Ectodermal cell (in vitro differentiated cells): ENCODE data around the gene RAB23.
"Not testable (repeated sequence)": the region's sequence is repeated elsewhere in the genome, so short reads cannot be mapped to it uniquely, and the experiment has no call there.

Experiments used
- H3K27ac ChIP-seq: 2 replicates; pipeline ENCODE4 v1.7.0; 2013; ENCODE audit warnings: mild to moderate bottlenecking, low read depth, low read length; ENCODE audit not compliant: insufficient read depth, poor library complexity, severe bottlenecking
- H3K27me3 ChIP-seq: 2 replicates; pipeline ENCODE4 v1.7.0; 2013; ENCODE audit warnings: mild to moderate bottlenecking, low read length; ENCODE audit not compliant: insufficient read depth, control insufficient read depth, poor library complexity, severe bottlenecking
- H3K36me3 ChIP-seq: one replicate; pipeline ENCODE4 v1.7.0; 2013; ENCODE audit warnings: low read length; ENCODE audit not compliant: control insufficient read depth, insufficient read depth
- H3K4me1 ChIP-seq: one replicate; pipeline ENCODE4 v1.7.0; 2013; ENCODE audit warnings: low read length; ENCODE audit not compliant: control insufficient read depth, insufficient read depth
- H3K4me3 ChIP-seq: 2 replicates; pipeline ENCODE4 v1.7.0; 2013; ENCODE audit warnings: low read depth, low read length, control low read depth; ENCODE audit not compliant: insufficient read depth
- H3K9me3 ChIP-seq: 2 replicates; pipeline ENCODE4 v1.7.0; 2013; ENCODE audit warnings: mild to moderate bottlenecking, low read length, moderate library complexity; ENCODE audit not compliant: control insufficient read depth
- WGBS, 2 experiments: methylation state at CpG; one replicate each; pipeline ENCODE4 v1.1.7; 2013; ENCODE audit warnings: missing lambda C conversion rate in 2 of 2; 5-methylcytosine and 5-hydroxymethylcytosine counted together

The RAB23 gene

DNA sequence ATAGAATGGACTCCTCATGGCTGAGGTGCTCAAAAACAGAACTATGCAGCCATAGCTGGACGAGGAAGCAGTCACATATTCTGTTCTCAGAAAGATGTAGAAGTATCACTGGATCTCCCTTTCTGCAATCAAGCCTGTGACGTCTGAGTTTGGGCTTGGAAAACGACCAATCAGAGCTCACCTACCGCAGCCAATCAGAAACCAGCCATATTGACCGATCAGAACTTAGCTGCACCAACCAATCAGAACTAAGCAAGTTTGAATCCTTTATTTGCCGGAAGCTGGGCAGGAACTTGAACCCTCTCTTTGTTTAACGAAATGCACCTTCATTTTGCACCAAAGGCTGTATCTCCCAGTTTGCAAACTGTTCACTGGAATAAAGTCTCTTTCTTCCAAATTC is 21.8 kb upstream of the RAB23 start:
- Histone ChIP-seq H3K9me3 (no peaks in the 10 kb centered on the region), H3K27ac (no peak overlapping the region), H3K4me3 (no peak overlapping the region), H3K36me3 (no peaks in the 10 kb centered on the region), H3K4me1 (no peaks in the 10 kb centered on the region), H3K27me3 (no peaks in the 10 kb centered on the region)
- WGBS, 2 experiments = 93 to 95% methylated on average over 7 of the region's 7 CpGs

GRCh38 chr6:57243526-57243925 is 21.4 kb upstream of the RAB23 start:
- not testable (repeated sequence) for H3K9me3 ChIP-seq, H3K36me3 ChIP-seq, H3K4me1 ChIP-seq, H3K27ac ChIP-seq, H3K27me3 ChIP-seq, H3K4me3 ChIP-seq
- 90 to 92% methylated on average over 13 of the region's 13 CpGs for WGBS, 2 experiments

DNA sequence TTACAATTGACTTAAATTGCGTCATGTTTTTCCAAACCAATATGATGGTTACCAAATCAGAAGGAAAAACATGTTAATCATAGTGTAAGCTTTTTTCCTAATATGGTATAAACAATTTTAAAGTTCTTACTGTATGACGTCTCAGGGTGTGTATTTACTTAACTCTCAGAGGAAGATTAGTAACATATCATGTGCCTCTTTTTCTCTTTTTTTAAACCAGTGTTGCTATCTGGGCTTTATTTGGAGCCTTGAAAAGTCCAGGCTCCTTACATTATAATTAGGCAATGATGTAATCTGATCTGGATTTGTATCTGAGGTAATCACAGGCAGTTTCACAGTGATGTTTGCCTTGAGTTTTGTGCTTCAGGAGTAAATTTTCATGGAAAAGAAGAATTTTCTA is 20.4 kb upstream of the RAB23 start:
- no peak overlapping the region for H3K4me3 ChIP-seq
- H3K4me1 ChIP-seq = no peaks in the 10 kb centered on the region
- no peak overlapping the region for H3K27ac ChIP-seq
- no peaks in the 10 kb centered on the region for H3K9me3 ChIP-seq
- H3K27me3 ChIP-seq = no peaks in the 10 kb centered on the region
- H3K36me3 ChIP-seq = no peaks in the 10 kb centered on the region
- 70% methylated on average over 1 of the region's 2 CpGs; no CpG with 5 or more reads in 1 of the 2 experiments for WGBS, 2 experiments

- H3K27me3 ChIP-seq = no peaks in the 10 kb centered on the region
- H3K4me1 ChIP-seq = peaks cover 16% of the 10 kb centered on the region
- no peak overlapping the region for H3K27ac ChIP-seq
- H3K9me3 ChIP-seq = no peaks in the 10 kb centered on the region
- H3K4me3 ChIP-seq = no peak overlapping the region
- 48 to 59% methylated on average over 2 of the region's 2 CpGs for whole genome bisulfite sequencing, 2 experiments
- H3K36me3 ChIP-seq = no peaks in the 10 kb centered on the region
These were observed 4.1 kb upstream of the RAB23 start for GRCh38 chr6:57226221-57226620.

GRCh38 chr6:57224769-57225515 is 2.8 kb upstream of the RAB23 start:
- no peak overlapping the region for H3K27ac ChIP-seq
- 70 to 72% methylated on average over 1 of the region's 1 CpG for WGBS, 2 experiments
- H3K4me1 ChIP-seq = peaks cover 16% of the 10 kb centered on the region
- no peaks in the 10 kb centered on the region for H3K9me3 ChIP-seq
- H3K4me3 ChIP-seq = no peak overlapping the region
- no peaks in the 10 kb centered on the region for H3K27me3 ChIP-seq
- H3K36me3 ChIP-seq = no peaks in the 10 kb centered on the region

DNA sequence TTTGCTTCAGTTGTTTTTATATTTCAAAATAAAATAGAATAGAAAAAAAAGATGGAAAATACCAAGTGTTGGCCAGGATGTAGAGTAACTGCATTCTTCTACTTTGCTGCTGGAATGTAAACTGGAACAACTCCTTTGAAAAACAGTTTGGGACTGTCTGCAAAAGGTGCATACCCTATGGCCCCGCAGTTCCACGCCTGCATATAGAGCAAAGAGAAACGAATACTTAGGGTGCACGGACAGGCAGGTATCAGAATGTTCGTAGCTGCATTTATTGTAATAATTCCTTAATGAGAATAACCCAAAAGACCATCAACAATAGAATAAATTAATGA is 603 bp upstream of the RAB23 start:
- H3K27me3 ChIP-seq = no peaks in the 10 kb centered on the region
- peak overlapping the region; percentile 95 for H3K4me3 ChIP-seq
- WGBS, 2 experiments = 44 to 58% methylated on average over 4 to 5 of the region's 5 CpGs
- H3K9me3 ChIP-seq = no peaks in the 10 kb centered on the region
- no peaks in the 10 kb centered on the region for H3K36me3 ChIP-seq
- peaks cover 16% of the 10 kb centered on the region for H3K4me1 ChIP-seq
- H3K27ac ChIP-seq = peak overlapping the region; percentile 81

DNA sequence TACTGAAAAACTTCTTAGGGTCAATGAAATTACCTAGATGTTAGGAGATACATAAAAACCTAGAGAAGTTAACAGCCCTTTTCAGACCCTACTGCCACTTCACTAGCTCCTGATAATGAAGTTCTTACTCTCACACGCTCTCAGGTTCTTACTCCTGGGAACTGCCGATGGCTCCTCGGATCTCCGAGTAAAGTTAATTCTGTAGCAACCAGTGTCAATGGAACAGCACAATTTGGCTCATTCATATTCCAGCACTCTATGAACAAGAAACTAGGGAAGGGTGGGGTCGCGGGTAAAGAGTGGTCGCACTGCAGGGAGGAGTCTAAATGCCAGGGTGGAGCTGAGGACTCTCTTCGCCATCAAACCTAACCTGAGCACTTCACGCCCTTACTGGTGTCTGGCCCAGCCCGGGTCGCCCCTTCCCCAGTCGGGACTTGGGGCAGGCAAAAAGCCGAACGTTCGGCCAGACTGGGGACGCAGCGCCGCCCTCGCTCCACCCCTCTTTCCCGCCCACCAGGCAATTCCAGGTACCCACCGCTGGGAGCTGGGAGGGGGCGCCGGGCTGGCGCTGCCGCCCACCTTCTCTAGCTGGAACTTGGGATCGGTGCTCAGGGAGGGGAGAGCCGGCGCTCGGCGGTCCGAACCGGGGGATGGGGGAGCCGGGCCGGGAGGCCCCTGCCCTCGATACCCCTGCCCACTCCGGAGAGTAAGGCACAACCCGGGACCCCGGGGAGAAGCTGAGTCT is 744 bp downstream of the RAB23 start:
- H3K9me3 ChIP-seq = no peaks in the 10 kb centered on the region
- H3K4me3 ChIP-seq = peak overlapping the region; percentile 95
- no peaks in the 10 kb centered on the region for H3K27me3 ChIP-seq
- peaks cover 11% of the 10 kb centered on the region for H3K4me1 ChIP-seq
- H3K27ac ChIP-seq = peak overlapping the region; percentile 81
- no peaks in the 10 kb centered on the region for H3K36me3 ChIP-seq
- WGBS, 2 experiments = 0% methylated on average over 38 of the region's 38 CpGs

DNA sequence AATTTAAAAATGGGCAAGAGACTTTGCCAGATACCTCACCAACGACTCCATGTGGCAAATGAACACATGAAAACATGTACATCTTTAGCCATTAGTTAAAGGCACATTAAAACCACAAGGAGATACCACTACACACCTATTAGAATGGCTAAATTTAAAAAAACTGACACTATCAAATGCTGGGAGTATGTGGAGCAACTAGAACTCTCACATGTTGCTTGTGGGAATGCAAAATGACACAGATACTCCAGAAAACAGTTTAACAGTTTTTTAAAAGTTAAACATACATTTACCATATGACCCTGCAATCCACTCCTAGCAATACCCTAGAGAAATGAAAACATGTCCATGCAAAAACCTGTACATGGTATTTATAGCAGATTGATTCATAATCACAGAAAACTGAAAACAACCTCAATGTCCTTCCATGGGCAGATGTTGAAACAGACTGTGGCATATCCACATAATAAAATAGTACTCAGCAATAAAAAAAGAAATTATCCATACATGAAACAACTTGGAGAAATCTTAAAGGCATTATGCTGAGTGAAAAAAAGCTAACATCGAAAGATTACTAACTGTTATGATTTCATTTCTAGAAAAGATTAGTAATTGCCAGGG is 1.9 kb downstream of the RAB23 start:
- Histone ChIP-seq H3K4me3 (no peak overlapping the region), H3K9me3 (no peaks in the 10 kb centered on the region), H3K27ac (no peak overlapping the region), H3K36me3 (no peaks in the 10 kb centered on the region), H3K4me1 (peaks cover 3% of the 10 kb centered on the region), H3K27me3 (no peaks in the 10 kb centered on the region)
- WGBS, 2 experiments = 93 to 98% methylated on average over 2 of the region's 2 CpGs

GRCh38 chr6:57217270-57217669 is 4.8 kb downstream of the RAB23 start:
- 83 to 95% methylated on average over 11 of the region's 11 CpGs for WGBS, 2 experiments
- H3K27me3 ChIP-seq = no peaks in the 10 kb centered on the region
- no peak overlapping the region for H3K27ac ChIP-seq
- no peaks in the 10 kb centered on the region for H3K36me3 ChIP-seq
- no peaks in the 10 kb centered on the region for H3K4me1 ChIP-seq
- no peak overlapping the region for H3K4me3 ChIP-seq
- no peaks in the 10 kb centered on the region for H3K9me3 ChIP-seq
